HFFc6 (cell line): ENCODE results near the gene HSD17B1. TPM values are rescaled to one million over a fixed set of nuclear protein-coding genes. Genes with fewer than 3 reads are reported as not detected.

Experiments
- DNase-seq: peaks from one replicate; pipeline ENCODE4 v3.0.0-alpha.2; 2018
- H3K27ac Mint-ChIP-seq: 2 replicates; pipeline ENCODE4 v1.8.0; 2020; ENCODE audit warnings: mild to moderate bottlenecking, mixed read lengths
- H3K27me3 Mint-ChIP-seq: 2 replicates; pipeline ENCODE4 v1.8.0; 2021; ENCODE audit warnings: mild to moderate bottlenecking, moderate library complexity, mixed read lengths; ENCODE audit not compliant: insufficient read depth
- H3K36me3 Mint-ChIP-seq: 2 replicates; pipeline ENCODE4 v1.8.0; 2021; ENCODE audit warnings: low read depth, mixed read lengths
- H3K4me1 Mint-ChIP-seq: 2 replicates; pipeline ENCODE4 v1.8.0; 2020; ENCODE audit warnings: low read depth, mixed read lengths
- H3K4me3 Mint-ChIP-seq: 2 replicates; pipeline ENCODE4 v1.8.0; 2020; ENCODE audit warnings: mild to moderate bottlenecking, moderate library complexity, mixed read lengths
- H3K9me3 Mint-ChIP-seq: 2 replicates; pipeline ENCODE4 v1.8.0; 2020; ENCODE audit warnings: mild to moderate bottlenecking, mixed read lengths
- total RNA-seq, 6 experiments: library from RNA; stranded (reverse); fragmentation: NEBNext Ultra II Directional; extraction: Animal tissue kit (Norgen Biotek cat#: 25700); gene quantifications; 2 replicates in 1 of 6; 3 replicates in 5 of 6; pipeline ENCODE4 v1.2.3, GENCODE V29; 2021
- TF ChIP-seq, protein P1 (sequence below): fragments of 200-600 bp; sonication (generic); IDR thresholded peaks from 2 replicates; pipeline ENCODE4 v1.5.0; 2021; ENCODE audit warnings: antibody characterized with exemption, mild to moderate bottlenecking

HSD17B1 gene
- total RNA-seq, 6 experiments from 2014 or later: 0.66 to 1.5 (median 1.1) TPM

DNA sequence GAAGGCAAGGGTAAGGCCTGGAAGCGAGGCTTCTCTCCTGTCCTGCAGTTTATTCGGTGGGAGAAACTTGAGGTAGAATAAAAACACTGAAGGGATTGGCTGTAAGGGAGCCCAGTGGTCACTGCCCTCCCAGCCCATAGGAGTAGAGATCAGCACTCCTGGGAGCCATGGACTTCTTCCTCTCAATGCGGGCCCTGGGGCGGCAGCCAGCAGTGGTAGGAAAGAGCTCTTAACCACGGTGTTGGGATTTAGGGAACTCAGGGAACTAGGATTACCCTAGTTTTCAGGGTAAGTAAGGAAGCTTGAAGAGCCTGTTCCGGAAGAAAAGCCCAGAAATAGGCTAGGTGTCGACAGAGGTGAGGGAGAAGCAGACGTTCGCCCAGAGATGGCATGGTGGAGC, 40.5 kb upstream of the HSD17B1 start:
- H3K27me3 Mint-ChIP-seq: peaks cover 2% of the 10 kb centered on the region; the same call in 1 of the 2 replicates
- peaks cover 24% of the 10 kb centered on the region for H3K4me1 Mint-ChIP-seq
- no peaks in the 10 kb centered on the region for H3K9me3 Mint-ChIP-seq
- H3K4me3 Mint-ChIP-seq: no peak overlapping the region
- H3K36me3 Mint-ChIP-seq: peaks cover 26% of the 10 kb centered on the region
- TF ChIP-seq, protein P1, sequence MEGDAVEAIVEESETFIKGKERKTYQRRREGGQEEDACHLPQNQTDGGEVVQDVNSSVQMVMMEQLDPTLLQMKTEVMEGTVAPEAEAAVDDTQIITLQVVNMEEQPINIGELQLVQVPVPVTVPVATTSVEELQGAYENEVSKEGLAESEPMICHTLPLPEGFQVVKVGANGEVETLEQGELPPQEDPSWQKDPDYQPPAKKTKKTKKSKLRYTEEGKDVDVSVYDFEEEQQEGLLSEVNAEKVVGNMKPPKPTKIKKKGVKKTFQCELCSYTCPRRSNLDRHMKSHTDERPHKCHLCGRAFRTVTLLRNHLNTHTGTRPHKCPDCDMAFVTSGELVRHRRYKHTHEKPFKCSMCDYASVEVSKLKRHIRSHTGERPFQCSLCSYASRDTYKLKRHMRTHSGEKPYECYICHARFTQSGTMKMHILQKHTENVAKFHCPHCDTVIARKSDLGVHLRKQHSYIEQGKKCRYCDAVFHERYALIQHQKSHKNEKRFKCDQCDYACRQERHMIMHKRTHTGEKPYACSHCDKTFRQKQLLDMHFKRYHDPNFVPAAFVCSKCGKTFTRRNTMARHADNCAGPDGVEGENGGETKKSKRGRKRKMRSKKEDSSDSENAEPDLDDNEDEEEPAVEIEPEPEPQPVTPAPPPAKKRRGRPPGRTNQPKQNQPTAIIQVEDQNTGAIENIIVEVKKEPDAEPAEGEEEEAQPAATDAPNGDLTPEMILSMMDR: no peak
- no peak for DNase-seq
- H3K27ac Mint-ChIP-seq: no peak overlapping the region; the same call in 1 of the 2 replicates

DNA sequence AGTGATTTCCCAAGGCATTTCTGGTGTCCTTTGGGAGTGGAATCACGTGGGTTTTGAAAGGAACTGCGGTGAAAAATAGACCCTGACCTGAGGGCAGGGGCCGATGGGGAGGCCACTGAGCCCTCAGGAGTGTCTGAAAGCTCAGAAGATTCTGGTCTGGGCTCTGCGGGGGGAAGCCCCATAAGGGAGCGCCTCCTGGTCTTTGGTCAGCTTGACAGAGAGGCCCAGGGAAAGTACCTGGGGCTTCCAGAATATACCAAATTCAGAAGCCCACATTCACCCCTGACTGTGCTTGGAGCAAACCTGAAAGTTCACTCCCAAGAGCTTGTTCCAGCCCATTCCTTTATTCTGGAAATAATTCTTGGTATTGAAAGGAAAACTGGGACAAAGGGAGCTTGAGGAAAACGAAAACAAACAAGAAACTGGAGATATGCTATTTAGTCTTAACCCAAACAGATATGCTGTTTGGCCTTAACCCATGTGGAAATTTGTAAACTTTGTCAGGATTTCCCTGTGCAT, 39.9 kb upstream of the HSD17B1 start:
- TF ChIP-seq, protein P1: no peak
- Mint-ChIP-seq H3K36me3 (peaks cover 24% of the 10 kb centered on the region), H3K27ac (no peak overlapping the region), H3K4me1 (peaks cover 30% of the 10 kb centered on the region), H3K4me3 (no peak overlapping the region), H3K9me3 (no peaks in the 10 kb centered on the region), H3K27me3 (peaks cover 2% of the 10 kb centered on the region; the same call in 1 of the 2 replicates)
- DNase-seq: no peak

DNA sequence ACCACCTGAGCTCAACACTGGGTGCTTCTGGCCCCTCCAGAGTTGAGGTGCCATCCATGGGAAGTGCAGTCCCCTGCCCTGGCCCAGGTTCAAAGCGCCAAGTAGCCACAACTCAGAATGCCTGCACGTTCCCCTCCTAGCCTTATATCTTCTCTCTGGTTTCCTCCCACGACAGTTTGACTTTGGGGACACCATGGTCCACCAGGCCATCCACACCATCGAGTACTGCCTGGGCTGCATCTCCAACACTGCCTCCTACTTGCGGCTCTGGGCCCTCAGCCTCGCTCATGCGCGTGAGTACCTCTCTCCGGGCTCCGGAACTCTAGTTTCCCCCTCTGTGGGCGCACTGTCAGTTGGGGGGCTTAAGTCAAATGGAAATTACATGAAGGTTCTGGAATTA, 39.0 kb upstream of the HSD17B1 start:
- Mint-ChIP-seq H3K9me3 (no peaks in the 10 kb centered on the region), H3K4me1 (peaks cover 35% of the 10 kb centered on the region), H3K27ac (no peak overlapping the region), H3K36me3 (peaks cover 18% of the 10 kb centered on the region), H3K27me3 (peaks cover 1% of the 10 kb centered on the region; the same call in 1 of the 2 replicates), H3K4me3 (no peak overlapping the region)
- no peak for DNase-seq
- TF ChIP-seq, protein P1: no peak

DNA sequence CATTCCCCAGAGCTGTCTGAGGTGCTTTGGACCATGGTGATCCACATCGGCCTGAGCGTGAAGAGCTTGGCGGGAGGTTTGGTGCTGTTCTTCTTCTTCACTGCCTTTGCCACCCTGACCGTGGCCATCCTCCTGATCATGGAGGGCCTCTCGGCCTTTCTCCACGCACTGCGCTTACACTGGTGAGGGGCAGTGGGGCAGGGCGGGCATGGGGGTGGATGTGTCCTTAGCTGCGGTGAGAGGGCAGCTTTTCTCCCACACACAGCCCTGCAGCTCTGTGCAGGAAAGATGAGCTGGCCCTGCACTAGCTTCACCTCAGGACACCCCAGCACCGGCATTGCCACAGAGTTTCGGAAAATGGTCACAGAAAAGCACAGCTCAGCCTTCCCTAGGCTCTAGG, 38.4 kb upstream of the HSD17B1 start:
- Mint-ChIP-seq H3K4me3 (no peak overlapping the region), H3K27me3 (no peaks in the 10 kb centered on the region; the same call in 1 of the 2 replicates), H3K9me3 (no peaks in the 10 kb centered on the region), H3K27ac (no peak overlapping the region), H3K36me3 (peaks cover 16% of the 10 kb centered on the region), H3K4me1 (peaks cover 36% of the 10 kb centered on the region)
- no peak for DNase-seq
- TF ChIP-seq, protein P1: no peak

DNA sequence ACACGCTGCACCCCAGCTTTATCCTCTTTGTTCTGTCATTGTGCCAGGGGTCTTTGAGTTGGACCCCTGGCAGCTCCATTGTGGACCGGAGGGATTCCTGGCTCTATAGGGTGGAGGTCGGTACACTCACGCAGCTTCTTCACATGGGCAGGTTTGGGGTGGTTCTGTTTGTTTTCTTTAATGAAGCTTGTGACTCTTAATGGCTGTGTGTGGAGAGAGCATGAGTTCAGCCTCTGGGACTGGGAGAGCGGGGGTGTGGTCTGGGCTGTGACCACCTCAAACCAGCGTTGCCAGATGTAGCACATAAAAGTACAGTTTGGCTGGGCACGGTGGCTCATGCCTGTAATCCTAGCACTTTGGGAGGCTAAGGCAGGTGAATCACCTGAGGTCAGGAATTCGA, 37.9 kb upstream of the HSD17B1 start:
- TF ChIP-seq, protein P1: no peak
- Mint-ChIP-seq H3K36me3 (peaks cover 13% of the 10 kb centered on the region), H3K27ac (peak overlapping the region; percentile 20; the same call in 1 of the 2 replicates), H3K4me1 (peaks cover 42% of the 10 kb centered on the region), H3K9me3 (no peaks in the 10 kb centered on the region), H3K27me3 (peaks cover 2% of the 10 kb centered on the region), H3K4me3 (no peak overlapping the region)
- DNase-seq: no peak
